GM10248 (cell line): ENCODE results near the gene ATRAID.
"Not testable (repeated sequence)": the region's sequence is repeated elsewhere in the genome, so short reads cannot be mapped to it uniquely, and the experiment has no call there.

ENCODE experiments used
- CTCF ChIA-PET: fragments of 300-600 bp; sonication (Branson Sonifier 250); formaldehyde crosslinking; extraction: SDS; loops from one replicate; lab custom pipeline; 2021; ENCODE audit warnings: antibody characterized with exemption; lab: Yijun Ruan, JAX
- POLR2A ChIA-PET: fragments of 350-650 bp; sonication (Branson Sonifier 250); formaldehyde crosslinking; extraction: SDS; loops from one replicate; lab custom pipeline; 2020; ENCODE audit warnings: antibody characterized with exemption; lab: Yijun Ruan, JAX
- DNase-seq: peaks from one replicate; pipeline ENCODE4 v3.0.0; 2012; ENCODE audit errors: extremely low spot score
- CTCF ChIP-seq: IDR thresholded peaks from 2 replicates; pipeline ENCODE4 v1.5.1; 2012; ENCODE audit warnings: mild to moderate bottlenecking, low read depth; ENCODE audit errors: extremely low read depth, missing control alignments, control extremely low read depth

ATRAID gene

GRCh38 chr2:27191070-27191829 lies 20.6 kb upstream of the ATRAID start:
- peak; percentile 70 for DNase-seq
- TF ChIP-seq CTCF: peak; percentile 68
- POLR2A ChIA-PET: interaction anchor here (0.6 kb wide), 1 partner anchor 127 kb away, joined by 3 read pairs; no protein-coding TSS in a partner anchor
- CTCF ChIA-PET: interaction anchor here (0.8 to 3.3 kb wide), 28 partner anchors 9 to 236 kb away, joined by 3 to 33 read pairs (median 5); partner anchors contain the start of genes ABHD1, PREB and TRIM54

GRCh38 chr2:27194538-27195354 lies 17.1 kb upstream of the ATRAID start:
- POLR2A ChIA-PET: interaction anchor here (0.6 kb wide), 1 partner anchor 35 kb away, joined by 3 read pairs; no protein-coding TSS in a partner anchor
- DNase-seq: no peak
- no peak for TF ChIP-seq CTCF
- CTCF ChIA-PET: interaction anchor here (0.9 to 1.6 kb wide), 6 partner anchors 9 to 233 kb away, joined by 3 to 6 read pairs (median 4); no protein-coding TSS in a partner anchor

- POLR2A ChIA-PET, DNase-seq, CTCF ChIA-PET: not testable (repeated sequence)
These were observed 16.0 kb upstream of the ATRAID start for GRCh38 chr2:27195799-27196198.

- CTCF ChIA-PET: interaction anchor here (1.5 kb wide), 1 partner anchor 46 kb away, joined by 3 read pairs; no protein-coding TSS in a partner anchor
- POLR2A ChIA-PET, DNase-seq: not testable (repeated sequence)
These were observed 13.8 kb upstream of the ATRAID start for GRCh38 chr2:27198068-27198467.

- DNase-seq: no peak
- ChIA-PET CTCF (interaction anchor here (1.2 to 1.5 kb wide), 2 partner anchors 46 to 80 kb away, joined by 3 read pairs; no protein-coding TSS in a partner anchor), POLR2A (no interaction called here)
- no peak for TF ChIP-seq CTCF
These were observed 13.2 kb upstream of the ATRAID start for GRCh38 chr2:27198627-27199026.

GRCh38 chr2:27199241-27199640 lies 12.6 kb upstream of the ATRAID start:
- TF ChIP-seq CTCF: no peak
- ChIA-PET POLR2A (no interaction called here), CTCF (interaction anchor here (1.2 to 2.0 kb wide), 5 partner anchors 8 to 849 kb away, joined by 3 to 8 read pairs (median 3); no protein-coding TSS in a partner anchor)
- no peak for DNase-seq

GRCh38 chr2:27201675-27202074 lies 10.2 kb upstream of the ATRAID start:
- TF ChIP-seq CTCF: no peak
- no peak for DNase-seq
- POLR2A ChIA-PET: no interaction called here
- CTCF ChIA-PET: interaction anchor here (1.5 kb wide), 1 partner anchor 240 kb away, joined by 3 read pairs; no protein-coding TSS in a partner anchor
